GM18858 (cell line): Measurements from ENCODE around the gene MYO15B.

Experiments
- ATAC-seq: cut with Tn5 transposase; IDR thresholded peaks from one replicate; pipeline ENCODE4 v1.9.1; 2021; ENCODE audit not compliant: unreplicated experiment

MYO15B gene

DNA sequence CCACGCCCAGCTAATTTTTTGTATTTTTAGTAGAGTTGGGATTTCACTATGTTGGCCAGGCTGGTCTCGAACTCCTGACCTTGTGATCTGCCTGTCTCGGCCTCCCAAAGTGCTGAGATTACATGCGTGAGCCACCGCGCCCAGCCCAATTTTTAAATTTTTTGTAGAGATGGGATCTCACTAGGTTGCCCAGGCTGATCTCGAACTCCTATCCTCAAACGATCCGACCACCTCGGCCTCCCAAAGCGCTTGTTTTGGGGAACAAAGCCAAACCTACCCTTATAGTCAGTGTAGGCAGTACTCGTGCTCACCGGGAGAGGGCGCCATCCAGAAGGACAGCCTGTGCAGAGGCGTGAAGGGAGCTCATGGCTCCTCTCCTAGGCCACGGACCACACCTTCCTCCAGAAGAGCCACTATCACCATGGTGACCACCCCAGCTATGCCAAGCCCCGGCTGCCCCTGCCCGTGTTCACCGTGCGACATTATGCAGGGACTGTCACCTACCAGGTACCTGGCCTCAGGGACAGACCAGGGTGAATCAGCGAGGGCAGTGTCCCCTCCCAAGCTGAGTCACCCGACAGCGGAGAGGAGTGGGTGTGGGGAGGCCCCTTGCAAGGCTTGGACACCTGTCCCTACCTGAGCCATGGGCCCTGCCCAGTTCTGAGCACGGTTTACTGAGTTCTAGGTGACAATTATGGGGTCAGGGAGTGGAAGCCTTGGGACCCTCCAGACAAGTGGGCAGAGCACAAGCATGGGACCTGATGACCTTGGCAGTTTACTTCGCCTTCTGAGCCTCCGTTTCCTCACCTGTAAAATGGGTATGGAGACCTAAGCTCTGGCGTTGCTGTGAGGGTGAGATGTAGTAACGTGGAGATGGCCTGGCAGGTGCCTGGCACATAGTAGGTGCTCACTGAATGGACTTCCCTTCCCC is 13.7 kb downstream of the MYO15B start:
- no peak for ATAC-seq

DNA sequence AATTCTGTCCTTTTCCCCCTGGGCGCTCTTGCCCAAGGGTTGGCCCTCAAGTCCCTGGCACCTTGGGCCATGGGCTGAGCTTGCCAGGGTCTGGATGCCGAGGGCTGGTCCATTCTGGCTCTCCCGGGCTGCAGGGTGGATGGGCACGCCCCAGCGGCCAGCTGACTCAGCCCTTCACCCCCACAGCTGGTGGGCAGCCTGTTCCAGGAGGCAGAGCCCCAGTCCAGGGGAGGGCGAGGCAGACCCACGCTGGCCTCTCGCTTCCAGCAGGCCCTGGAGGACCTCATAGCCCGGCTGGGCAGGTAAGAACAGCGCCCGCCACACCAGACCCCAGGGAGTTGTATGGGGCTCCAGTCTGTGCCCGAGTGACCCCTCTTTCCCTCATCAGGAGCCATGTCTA is 15.0 kb downstream of the MYO15B start:
- ATAC-seq: no peak

DNA sequence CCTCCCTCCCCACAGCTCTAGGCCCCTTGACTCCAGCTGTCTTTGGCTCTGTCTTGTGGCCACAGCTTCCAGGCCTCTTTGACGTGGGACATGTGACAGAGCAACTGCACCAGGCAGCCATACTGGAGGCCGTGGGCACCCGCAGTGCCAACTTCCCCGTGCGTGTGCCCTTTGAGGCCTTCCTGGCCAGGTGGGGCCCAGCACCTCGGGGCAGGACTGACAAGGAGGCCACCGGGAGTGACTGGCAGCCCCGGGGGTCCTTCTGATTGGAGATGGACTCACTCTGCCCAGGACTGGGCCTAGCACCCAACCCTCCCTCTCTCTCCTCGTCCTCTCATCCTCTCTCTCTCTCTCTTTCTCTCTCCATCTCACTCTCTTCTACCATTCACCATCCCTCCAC is 15.5 kb downstream of the MYO15B start:
- no peak for ATAC-seq

DNA sequence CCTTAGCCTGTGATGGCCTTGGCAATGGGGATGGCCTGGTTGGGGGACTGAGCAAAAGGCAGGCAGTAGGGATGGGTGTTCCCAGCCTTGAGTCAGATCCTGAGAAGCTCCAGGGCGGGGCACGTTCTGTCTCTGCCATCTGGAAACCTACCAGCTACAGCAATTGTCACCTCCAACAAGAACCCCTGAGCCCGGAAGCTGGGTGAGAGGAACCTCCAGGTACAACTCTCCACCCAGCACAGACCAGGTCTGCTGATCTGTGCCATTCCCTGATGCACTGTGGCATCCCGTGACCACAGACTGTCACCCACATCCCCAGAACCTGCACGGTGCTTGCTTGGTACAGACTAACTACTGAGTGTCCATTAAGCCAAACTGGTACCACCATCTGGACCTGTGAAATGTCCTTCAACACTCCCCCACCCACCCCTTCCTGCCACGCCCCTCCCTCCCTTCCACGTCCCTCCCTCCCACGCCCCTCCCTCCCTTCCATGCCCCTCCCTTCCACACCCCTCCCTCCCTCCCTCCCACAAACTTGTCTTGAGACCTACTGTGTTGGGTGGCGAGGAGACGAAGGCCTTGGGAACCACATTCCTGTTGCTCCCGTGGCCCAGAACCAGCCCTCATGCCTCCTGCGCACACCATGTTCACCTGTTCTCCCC is 16.6 kb downstream of the MYO15B start:
- no peak for ATAC-seq

DNA sequence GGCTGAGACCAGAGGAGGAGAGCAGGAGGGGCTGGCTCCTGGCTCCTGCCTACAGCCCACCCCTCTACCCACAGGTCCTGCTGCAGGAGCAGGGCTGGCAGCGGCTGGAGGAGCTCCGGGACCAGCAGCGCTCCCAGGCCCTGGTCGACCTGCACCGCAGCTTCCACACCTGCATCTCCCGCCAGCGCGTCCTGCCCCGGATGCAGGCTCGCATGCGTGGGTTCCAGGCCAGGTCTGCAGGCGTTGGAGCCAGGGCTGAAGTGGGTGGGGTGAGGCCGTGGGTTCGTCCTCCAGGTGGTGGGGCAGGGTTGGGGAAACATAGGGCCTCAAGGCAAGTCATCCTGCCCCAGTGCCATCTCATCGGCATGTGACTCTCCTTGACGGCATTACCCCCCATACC is 18.2 kb downstream of the MYO15B start:
- ATAC-seq: no peak

DNA sequence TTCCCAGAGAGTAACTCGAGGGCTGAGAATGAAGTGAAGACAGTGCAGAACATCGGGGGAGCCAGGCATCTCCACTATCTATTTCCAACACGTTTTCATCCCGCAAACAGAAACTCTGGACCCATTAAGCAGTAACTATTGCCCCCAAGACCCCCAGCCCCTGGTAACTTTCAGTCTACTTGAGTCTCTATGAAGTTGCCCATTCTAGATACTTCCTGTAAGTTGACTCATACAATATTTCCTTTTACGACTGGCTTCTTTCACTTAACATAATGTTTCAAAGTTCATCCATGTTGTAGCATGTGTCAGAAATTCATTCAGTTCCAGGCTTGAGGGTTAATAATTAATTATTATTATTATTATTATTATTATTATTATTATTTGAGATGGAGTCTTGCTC is 19.5 kb downstream of the MYO15B start:
- no peak for ATAC-seq

DNA sequence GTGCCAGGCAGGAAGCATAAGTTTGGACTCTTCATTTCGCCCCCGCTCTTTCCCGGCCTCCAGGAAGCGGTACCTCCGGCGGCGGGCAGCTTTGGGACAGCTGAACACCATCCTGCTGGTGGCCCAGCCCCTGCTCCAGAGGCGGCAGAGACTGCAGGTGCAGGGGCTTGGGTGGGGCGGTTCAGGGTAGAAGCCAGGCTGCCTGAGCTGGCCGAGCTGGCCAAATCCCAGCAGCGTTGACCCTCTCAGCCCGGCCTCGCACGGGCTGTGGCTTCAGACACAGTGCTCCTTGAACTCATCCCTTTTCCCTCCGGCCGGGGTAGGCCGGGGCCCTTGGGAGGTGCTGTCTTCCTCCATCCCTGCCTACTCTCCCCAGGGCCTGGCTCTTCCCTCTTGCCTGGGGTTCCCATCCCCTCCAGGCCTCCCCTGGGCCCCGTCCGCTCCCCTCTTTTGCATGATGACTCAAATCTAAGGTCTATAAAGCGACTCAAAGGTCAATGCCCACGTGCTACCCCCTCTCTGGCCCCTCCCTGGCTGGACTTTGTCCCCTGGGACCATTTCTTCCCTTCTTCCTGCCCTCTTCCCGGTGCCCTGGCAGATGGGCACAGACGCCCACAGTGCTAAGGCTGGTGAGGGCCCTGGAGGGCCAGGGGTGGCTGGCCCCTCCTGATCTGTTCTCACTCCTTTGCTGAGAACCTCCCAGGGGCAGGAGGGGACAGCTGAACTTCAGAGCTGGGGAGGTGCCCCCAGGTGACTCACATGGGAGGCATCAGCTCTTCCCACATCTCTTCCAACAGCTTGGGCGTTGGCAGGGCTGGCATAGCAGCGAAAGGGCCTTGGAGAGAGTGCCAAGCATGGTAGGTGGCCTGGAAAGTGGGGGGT is 22.7 kb downstream of the MYO15B start:
- no peak for ATAC-seq

DNA sequence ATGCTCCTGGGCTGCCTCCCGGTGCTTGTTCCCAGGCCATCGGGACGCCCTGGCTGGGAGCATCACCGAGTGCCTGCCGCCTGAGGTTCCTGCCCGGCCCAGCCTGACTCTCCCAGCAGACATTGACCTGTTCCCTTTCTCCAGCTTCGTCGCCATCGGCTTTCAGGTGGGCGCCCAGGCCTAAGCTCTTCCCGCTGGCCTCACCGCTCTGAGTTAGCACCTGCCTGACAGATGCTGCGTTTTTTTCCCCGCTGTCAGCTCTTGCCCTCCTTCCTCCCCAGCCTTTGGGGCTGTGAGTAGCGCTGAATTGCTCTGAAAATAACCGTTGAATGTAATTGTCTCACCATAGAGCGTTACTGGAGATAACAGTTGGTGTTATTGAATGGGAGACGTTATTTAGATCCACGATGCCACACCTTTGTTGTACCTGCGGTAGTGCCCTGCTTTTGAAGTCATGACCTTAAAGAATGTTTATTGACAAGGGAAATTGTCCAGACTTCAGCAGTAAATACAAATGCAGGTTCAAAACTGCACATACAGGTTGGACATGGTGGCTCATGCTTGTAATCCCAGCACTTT is 24.3 kb downstream of the MYO15B start:
- ATAC-seq: no peak

DNA sequence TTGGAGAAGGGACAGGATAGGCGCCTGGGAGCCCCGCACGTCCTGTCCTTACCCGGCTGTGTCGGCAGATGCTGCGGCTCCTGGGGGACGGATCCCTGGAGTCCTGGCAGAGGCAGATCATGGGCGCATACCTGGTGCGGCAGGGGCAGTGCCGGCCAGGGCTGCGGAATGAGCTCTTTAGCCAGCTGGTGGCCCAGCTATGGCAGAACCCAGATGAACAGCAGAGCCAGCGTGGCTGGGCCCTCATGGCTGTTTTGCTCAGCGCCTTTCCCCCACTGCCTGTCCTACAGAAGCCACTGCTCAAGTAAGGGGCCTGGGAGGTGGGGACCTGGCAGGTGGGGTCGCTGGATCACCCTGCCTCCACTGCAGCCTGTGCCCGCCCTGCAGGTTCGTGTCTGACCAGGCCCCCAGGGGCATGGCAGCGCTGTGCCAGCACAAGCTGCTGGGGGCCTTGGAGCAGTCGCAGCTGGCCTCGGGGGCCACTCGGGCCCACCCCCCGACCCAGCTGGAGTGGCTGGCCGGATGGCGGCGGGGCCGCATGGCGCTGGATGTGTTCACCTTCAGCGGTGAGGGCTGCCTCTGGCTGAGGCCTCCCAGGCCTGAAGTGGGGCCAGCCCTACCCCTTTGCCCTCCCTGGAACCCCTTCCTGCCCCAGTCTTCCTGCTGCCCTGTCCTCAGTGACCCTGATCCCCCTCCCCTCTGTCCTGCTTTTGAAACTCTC is 25.5 kb downstream of the MYO15B start:
- no peak for ATAC-seq

DNA sequence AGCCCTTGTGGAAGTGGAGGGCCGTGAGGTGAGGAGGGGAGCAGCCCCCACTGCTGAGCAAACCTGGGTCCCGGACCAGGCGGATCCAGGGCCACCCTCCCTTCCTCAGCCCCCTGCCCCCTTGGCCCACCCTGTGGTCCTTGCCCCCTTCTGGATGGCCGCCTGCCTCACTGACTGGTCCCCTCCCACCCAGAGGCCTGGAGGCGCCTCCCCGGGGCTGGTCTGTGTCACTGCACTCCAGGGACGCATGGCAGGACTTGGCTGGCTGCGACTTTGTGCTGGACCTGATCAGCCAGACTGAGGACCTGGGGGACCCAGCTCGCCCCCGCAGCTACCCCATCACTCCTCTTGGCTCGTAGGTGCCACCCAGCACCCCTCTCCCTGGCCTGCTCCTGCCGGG is 26.4 kb downstream of the MYO15B start:
- no peak for ATAC-seq

DNA sequence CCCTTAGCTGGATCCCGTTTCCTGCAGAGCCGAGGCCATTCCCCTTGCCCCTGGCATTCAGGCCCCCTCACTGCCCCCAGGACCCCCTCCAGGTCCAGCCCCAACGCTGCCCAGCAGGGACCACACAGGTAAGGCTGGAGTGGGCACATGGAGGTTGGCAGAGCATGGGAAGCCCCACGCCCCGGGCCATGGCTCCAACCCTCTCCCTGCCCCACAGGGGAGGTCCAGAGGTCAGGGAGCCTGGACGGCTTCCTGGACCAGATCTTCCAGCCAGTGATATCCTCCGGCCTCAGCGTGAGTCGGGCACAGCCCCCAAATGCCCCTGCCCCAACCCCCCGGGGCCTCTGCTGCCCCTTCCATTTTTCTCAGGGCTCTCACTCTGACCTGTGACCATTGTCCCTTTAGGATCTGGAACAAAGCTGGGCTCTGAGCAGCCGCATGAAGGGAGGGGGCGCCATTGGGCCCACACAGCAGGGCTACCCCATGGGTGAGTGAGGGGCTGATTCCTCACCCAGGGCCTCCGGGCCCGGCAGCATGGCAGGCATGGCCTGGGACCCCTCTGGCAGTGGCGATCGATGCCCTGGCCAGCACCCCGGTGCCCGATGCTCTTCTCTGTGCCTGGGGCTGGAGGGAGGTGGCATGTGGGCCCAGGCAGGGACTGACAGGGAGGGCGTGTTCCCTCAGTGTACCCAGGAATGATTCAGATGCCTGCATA is 27.1 kb downstream of the MYO15B start:
- ATAC-seq: no peak

DNA sequence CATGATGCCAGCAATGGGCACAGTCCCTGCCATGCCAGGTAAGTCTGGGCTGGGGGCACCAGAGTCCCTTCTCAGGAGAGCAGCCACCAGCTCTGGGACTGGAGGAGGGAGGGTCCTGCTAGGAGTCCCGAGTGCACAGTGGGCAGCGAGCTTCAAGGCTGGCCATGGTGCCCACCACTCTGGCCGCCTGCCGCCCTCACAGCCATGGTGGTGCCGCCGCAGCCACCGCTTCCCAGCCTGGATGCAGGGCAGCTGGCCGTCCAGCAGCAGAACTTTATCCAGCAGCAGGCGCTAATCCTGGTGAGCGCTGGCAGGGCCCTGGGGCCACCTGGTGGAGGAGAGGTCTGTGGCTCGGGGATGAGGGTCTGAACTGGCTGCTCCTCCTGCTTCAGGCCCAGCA is 27.7 kb downstream of the MYO15B start:
- no peak for ATAC-seq

DNA sequence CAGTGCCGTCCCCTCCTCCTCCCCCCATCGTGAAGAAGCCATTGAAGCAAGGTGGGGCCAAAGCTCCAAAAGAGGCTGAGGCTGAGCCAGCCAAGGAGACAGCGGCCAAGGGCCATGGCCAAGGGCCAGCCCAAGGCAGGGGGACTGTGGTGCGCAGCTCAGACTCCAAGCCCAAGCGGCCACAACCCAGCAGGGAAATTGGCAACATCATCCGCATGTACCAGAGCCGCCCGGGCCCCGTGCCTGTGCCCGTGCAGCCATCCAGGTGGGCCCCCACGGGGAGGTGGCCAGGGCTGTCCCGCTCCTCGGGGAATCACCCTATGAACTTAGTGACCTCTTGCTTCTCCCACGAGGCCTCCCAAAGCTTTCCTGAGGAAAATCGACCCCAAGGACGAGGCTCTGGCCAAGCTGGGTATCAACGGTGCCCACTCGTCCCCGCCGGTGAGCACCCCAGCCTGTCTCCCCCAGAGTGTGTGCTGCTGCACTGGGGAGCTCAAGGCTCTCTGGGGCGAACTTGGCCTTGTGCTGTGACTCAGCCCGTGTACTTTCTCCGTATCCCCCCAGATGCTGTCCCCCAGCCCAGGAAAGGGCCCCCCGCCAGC is 29.0 kb downstream of the MYO15B start:
- no peak for ATAC-seq

DNA sequence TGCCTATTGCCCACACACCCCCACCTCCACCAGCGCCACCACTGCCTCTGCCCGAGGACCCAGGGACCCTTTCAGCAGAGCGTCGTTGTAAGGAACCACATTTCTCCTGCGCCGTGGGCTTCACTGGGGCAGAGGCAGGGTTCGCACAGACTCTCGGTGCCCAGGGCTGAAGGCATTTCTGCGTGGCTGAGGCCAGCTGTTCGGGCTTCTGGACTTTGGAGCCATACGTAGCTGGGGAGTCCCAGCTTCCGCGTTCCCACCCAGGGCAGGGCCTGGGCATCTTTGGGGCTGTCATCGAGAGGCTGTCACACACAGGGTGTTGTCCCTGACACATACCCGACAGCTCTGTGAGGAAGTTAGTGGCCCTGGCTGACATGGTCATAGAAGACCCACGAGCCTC is 29.6 kb downstream of the MYO15B start:
- ATAC-seq: no peak

DNA sequence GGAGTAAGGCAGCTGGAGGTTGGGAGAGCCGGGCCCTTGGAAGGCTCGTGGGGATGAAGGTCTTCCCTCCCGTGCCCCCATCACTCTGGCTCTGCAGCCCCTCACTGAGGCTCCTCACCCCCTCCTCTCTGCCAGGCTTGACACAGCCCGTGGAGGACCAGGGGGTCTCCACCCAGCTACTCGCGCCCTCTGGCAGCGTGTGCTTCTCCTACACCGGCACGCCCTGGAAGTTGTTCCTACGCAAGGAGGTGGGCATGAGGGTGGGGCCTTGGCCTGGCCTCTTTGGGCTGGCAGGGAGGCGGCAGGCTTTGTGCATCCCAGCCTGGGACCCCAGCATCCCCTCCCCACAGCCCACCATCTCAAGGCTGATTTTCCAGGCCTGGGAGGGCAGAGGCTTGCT is 30.1 kb downstream of the MYO15B start:
- ATAC-seq: no peak

DNA sequence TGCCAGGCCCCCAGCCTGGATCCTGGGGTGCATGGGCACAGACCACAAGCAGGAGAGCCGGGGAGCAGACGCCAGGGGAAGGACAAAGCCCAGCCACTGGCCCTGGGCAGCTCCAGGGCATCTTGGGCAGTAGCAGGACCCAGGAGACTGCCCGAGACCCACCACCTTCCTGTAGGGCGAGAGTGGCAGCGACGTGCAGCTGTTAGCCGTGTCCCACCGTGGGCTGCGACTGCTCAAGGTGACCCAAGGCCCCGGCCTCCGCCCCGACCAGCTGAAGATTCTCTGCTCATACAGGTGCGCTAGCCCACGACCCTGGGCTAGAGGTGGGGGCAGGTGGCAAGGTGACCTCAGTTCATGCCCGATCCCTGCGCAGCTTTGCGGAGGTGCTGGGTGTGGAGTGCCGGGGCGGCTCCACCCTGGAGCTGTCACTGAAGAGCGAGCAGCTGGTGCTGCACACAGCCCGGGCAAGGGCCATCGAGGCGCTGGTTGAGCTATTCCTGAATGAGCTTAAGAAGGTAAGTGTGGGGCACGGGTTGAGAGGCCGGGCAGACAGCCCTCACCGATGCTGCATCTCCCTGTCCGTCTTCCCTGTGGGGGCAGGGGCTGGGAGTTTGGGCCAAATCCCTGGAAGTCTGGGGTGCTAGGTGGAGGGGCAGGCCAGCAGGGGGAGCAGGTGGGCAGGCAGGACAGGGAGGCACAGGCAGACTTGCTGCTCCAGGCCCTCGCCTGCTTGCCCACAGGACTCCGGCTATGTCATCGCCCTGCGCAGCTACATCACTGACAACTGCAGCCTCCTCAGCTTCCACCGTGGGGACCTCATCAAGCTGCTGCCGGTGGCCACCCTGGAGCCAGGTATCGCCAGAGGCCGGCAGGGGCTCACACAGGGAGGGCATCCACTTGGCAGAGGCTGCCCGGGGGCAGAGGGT is 32.2 kb downstream of the MYO15B start:
- ATAC-seq: no peak

DNA sequence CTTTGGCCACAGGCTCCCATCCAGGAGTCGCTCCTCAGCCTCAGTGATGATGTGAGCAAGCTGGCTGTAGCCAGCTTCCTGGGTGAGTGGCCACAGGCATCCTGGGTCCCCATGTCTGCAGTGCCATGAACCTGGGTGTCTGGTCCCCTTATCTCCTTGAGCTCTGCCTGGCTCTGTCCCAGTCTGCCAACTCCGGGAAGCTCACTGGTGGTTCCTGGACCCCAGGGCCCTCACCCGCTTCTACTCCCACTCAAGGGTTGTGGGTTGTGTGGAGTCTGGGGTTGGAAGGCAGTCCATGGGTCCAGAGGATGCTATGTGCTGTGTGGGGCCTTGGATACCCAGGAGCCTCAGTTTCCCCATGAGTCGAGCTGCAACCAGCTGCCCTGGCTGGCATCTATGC is 33.9 kb downstream of the MYO15B start:
- no peak for ATAC-seq

DNA sequence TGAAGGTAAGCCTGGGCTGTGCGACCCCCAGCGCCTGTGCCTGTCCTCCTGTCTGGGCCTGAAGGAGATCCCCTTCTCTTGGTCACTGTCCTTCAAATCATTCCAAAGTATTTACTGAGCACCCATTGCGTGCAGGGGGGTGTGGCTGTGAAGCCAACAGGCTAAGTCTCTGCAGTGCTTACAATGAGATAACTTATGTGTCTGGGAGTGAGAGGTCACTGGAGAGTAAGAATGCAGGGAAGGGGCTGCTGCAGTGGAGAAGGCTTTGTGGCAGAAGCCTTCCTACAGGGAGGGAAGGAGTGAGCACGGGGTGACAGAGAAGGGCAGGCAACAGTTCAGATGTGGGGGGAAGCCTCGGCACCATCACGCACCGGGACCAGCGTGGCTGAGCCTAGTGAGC is 34.5 kb downstream of the MYO15B start:
- no peak for ATAC-seq
